Forelimb muscle (tissue), 1 donor: ENCODE data around the gene TRPM3. TPM values are rescaled to one million over a fixed set of nuclear protein-coding genes. Genes with fewer than 3 reads are reported as not detected.

Source experiments
- DNase-seq: peaks from one replicate; pipeline ENCODE4 v3.0.0-alpha.2; 2013; ENCODE audit warnings: low read depth
- polyA plus RNA-seq: library from polyadenylated mRNA; unstranded; fragments of 120-200 nt; gene quantifications from one replicate; pipeline ENCODE4 v1.2.1, GENCODE V29; 2013; ENCODE audit not compliant: insufficient read length

The TRPM3 gene
- polyA plus RNA-seq, 1 donor: 0.19 TPM

DNA sequence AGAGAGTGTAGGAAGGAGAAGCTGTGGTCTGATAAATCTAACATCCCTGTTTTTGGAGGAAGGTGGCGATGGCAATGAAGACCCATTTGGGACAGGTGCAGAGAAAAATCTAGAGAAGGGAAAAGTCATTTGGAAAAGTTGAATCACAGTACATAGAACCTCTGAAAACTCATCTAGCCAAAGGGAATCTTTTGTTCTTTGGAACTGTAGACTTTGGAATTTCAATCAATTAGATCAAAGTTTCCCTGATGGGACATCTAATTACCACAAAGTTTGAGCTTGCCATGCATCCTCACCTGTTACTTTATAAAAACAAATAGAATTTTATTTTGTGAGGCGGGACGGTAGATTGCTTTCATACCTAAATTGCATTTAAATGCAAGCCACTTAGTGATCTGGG, 294.9 kb downstream of the TRPM3 start:
- DNase-seq: no peak

DNA sequence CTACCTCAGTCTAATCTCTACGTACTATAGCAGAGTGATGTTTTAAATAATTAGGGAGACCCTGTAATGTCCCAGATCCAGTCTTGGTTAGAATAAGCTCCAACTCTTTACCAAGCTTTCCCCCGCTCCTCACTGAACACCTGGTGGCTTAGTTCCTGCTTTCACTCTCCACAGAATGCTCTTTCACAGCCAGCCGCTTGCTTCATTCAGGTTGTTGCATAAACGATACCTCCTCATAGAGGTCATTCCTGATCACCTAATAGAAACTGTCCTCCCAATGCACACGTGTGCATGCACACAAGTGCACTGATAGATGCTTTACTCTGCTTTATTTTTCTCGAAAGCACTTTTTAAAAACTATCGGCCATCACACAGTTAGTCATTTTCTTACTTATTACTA, 298.1 kb downstream of the TRPM3 start:
- no peak for DNase-seq

DNA sequence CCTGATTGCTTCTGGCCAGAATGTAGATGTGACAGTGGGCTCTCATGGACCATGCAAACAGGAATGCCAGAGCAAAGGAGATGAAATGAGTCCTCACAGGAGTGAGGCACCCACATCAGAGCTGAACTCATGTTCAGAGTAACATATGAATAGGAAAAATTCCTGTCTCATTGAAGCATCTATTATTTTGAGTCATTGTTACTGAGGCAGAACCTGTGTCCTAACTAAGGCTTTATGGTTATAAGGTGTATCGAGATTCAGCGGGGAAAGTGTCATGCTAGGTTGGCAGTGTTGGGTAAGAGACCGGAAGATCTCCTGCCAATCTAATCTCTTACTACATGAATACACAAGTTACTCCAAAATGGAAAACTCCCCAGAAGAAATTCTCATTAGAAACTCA, 304.1 kb downstream of the TRPM3 start:
- DNase-seq: no peak

DNA sequence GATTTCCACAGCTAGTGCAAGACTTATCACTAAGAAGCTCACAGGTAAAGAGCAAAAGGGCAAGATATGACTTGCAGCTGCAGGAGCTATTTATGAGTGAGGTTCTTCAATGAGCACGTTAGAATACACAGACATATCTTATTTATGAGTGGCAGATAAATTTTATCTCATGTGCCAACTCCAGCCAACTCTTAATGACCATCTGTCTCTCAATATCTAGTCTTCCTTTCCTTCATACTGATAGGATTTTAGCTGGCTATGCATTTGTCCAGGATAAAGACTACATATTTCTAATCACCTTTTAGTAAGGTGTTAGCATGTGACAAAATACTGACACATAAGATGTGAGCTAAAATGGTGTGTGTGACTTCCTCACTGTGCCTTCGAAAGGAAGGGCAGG, 304.5 kb downstream of the TRPM3 start:
- no peak for DNase-seq

DNA sequence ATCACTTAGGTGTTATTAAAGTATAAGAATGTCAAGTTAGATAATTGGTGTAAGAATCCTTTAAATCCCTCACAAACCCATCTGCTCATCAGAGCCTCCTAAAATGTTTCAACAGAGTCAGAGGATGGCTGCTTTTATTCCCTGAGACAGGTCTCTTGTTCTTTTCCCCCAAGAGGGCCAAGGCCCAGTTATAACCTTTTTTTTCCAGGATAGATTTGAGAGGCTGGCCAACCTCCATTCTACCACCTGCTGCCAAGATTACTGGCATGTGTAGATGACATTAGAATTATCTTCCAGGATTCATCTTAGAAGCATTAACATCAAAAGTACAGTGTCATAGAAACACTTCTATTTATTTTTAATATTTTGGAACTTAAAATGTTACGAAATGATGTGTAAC, 305.1 kb downstream of the TRPM3 start:
- no peak for DNase-seq

DNA sequence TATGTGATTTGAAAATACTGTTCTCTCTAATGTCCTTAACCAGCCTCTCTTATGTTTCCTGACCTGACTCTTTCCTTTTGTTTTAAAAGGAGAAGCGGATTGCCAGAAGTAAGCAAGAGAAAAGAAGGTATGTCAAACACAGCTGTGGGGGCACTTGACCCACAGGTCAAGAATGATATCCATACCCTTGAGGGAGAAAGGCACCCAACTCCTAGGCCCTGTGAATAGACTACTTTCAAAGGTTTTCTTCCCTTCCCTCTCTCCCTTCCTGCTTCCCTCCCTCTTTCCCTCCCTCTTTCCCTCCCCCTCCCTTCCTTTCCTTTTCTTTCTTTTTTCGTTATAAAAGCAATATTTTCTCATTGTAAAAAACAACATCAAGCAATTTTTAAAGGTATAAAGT, 306.8 kb downstream of the TRPM3 start:
- no peak for DNase-seq

DNA sequence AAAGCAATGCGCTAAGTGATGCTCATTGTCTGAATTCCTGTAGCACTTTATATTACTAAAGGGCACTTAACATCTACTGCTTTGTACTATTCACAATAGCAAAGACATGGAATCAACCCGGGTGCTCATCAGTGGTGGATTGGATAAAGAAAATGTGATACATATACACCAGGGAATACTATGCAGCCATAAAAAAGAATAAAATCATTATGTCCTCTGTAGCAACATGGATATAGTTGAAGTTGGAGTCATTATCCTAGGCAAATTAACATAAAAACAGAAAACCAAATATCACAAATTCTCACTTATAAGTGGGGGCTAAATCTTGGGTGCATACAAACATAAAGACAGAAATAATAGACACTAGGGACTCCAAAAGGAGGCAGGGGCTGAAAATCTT, 308.3 kb downstream of the TRPM3 start:
- no peak for DNase-seq

DNA sequence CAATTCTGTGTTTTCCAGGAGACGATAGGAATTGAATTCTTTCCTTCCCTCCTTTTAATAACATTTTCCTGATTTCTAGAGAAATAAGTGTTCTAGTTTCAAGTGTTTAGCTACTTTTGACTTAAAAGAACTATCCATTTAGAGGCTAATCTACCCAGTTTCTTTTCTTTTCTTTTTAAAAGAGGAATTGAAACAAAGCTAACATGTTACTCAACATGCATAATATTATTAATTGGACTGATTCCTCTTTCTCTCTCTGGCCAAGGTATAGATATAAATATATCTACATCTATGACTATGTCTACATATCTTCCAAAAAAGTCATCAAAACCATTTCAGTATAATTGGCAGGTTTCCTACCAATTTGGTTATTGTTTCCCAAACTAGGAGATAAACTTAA, 309.8 kb downstream of the TRPM3 start:
- no peak for DNase-seq

DNA sequence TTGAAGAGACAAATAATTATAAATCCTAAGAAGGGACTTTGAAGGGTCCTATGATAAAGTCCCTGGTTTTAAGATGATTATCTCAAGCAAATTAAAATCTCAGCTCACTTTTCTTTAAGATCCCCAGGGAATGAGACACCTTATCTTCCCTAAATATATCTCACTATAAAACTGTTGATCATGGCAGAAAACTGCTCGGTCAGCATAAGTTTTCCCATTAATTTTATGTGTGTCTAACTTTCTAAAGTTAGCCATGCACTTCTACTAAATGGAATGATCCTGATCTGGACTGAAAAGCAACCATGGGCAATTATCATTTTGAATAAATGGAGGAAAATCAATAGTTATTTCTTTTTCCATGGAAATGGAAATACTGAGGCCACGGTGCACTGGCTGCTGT, 314.5 kb downstream of the TRPM3 start:
- DNase-seq: no peak

DNA sequence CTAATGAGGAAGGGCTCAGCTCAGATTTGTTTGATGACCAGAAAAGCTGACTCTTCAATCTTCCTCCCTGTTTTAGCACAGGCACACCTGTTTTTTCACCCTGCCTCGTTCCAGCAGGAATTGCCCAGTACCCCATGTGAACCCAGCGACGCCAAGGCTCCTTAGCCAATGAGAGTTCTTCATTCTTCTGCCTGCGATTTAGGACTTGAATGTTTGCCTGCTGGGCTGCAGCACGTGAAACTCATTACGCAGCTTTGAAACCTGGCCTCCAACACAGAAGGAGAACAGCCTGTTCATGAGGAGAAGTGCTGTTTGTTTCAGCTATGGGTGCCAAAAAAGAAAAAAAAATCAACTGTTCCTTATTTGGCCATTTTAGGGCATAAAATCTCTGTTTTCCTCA, 315.5 kb downstream of the TRPM3 start:
- peak; percentile 9 for DNase-seq

DNA sequence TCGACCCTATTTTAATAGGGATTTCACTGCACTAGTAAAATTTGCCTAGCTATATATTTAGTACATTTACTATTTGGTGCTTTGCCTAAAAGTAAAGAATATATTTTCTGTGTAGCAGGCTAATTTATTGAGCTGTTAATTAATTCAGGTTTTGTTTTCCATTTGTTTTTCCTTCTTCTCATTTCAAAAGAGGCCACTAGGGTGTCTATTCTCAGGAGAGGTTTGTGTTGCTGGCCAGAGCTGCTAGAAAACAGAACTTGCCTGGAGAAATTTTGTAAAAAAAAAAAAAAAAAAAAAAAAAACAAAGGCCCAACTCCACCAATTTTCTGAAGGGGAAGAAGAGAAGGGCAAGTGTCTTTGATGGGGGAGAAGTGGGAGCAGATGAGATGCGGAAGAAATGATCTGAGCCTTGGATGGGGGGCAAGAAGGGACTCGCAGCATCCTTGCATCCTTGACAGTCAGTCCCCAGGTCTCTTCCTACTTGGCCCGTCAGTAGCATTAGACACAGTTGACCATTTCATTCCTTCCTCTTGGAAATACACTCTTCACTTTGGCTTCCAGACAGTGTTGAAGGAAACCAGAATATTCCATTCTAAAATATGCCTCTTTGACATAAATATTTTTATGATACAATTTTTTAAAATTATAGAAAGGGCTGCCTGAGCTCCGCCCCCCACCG, 318.5 kb downstream of the TRPM3 start:
- DNase-seq: no peak

DNA sequence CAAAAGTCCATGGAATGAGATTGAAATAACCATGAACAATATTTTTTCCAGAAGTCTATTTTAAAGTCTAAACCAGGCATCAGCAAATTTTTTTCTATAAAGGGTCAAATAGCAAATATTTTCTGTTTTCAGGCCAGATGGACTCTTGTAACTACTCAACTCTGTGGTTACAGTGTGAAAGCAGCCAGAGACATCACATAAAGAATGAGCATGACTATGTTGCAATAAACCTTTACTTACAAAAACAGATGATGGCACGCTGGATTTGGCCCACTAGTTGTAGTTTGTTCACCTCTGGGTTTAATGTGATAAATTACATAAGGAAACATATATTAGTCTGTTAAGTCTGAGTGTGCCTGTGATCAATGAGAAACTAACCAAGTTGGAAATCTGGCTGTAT, 319.2 kb downstream of the TRPM3 start:
- DNase-seq: no peak

DNA sequence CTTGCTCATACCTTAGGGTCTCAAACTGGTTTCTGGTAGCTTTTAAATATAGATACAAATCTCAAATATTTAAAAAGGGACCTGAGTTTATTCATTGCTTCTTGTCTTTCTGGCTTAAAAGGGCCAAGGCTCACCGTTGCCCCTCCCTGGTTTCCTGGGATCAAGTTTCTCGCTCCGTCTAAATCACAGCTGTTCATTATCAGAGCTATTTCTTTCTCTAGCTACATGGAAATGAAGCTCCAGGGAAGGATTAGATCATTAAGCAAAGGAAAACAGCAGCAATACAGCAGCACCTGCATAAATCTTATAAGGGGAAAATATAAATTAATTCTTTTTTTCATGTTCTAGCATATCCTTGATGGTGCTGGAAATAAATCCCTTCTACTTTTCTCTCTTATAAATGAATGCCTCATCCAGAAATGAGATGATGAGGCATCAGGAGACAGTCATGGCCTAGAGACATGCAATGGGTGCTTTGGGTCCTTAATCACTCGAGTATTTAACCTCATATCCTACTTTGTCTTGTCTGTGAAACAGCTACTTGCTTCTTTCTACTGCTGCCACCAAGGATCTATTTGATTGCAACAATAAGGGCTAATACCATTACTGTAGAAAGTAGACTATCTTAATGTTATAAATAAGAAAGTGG, 320.1 kb downstream of the TRPM3 start:
- DNase-seq: no peak

DNA sequence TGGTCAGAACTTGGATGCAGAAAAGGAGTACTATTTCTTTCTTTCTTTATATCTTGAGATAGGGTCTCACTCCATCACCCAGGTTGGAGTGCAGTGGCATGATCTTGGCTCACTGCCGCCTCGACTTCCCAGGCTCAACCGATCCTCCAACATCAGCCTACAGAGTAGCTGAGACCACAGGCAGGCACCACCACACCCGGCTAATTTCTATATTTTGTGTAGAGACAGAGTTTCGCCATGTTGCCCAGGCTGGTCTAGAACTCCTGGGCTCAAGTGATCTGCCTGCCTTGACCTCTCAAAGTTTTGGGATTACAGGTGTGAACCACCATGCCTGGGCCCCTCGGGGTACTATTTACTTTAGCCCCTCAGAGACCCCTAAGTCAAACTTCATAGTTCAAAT, 323.4 kb downstream of the TRPM3 start:
- no peak for DNase-seq

DNA sequence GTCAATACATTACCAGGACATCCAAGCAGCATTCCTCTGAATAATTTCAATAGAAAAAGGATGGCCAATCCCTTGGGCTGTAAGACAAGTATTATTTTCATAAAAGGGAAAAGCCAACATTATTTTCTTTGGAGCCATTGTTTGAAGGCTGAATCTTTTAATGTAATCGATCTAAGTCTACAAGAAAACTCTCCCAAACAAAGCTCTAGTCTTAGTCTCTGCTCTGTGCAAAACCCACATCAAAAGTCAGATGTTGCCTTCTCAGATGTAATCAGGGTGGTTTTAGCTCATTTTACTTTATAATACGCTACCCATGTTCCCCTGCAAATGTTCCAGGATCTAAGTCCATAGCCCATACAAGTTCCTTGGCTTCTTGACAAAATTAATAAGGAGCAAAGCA, 325.6 kb downstream of the TRPM3 start:
- no peak for DNase-seq

DNA sequence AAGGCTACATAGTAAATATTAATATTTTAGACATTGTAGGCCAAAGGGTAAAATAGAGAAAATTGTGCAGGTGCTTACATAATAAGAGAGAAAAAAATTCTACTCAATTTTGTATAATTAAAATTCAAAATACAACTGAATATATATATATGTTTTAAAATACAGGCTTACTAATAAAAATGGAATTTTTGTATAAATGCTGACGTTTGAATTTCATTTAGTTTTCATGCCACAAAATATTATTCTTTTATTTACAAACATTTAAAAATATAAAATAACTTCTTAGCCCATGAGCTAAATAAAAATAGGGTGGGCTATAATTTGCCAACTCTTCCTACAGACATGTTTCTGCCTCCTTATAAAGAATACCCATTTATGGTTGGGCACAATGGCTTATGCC, 328.6 kb downstream of the TRPM3 start:
- DNase-seq: no peak

DNA sequence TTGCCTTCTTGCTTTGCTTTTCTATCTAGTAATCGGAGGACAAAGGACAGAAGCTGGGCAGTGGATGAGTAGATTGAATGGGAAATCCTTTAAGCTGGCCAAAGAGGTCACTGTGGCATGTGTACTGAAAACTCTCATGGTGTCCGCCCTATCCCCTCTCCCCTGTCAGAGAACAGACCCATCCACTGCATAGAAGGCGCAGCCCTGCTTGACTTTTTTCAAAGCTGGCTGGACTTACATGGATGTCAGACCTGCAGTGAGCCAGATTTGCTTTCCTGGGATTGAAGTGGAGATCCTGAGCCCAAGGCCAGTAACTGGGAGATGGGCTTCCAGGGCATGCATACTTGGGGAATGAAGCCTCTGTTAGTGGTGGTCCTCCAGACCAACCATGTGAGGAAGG, 329.5 kb downstream of the TRPM3 start:
- DNase-seq: no peak

DNA sequence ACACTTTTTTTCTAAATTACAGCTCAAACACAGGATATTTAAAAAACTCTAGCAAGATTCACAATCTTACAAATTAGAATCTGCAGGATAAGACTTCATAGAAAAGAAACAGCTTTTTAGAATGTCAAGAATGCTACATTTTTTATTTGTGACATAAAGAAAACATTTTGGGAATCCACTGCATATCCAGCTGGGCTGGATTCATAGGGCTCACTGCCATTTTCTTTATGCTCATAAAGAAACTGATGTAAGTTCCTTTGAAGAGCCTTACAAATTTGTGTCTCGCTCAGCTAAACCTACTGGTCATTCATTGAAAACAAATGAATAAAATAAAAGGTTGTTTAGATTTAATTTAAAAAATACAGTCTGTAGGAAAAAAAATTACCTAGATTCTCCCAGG, 332.3 kb downstream of the TRPM3 start:
- DNase-seq: peak; percentile 31

DNA sequence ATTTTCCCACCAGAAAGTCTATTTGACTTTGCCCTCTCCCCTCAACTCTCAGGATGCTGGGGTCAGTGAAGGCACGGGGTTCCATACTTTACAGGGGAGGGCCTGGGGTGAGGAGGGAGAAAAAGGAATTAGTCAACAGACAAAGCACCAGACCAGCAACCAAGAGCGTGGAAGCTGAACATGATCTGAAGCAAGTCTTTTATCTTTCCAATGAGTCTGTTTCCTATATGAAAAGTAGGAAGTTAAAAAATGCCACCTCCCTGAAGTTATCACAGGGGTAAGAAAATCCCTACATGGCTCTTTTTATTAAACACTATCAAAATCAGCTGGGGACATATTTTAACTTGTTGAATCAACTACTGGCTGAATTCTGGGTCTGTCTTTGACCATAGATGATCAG, 337.0 kb downstream of the TRPM3 start:
- no peak for DNase-seq

DNA sequence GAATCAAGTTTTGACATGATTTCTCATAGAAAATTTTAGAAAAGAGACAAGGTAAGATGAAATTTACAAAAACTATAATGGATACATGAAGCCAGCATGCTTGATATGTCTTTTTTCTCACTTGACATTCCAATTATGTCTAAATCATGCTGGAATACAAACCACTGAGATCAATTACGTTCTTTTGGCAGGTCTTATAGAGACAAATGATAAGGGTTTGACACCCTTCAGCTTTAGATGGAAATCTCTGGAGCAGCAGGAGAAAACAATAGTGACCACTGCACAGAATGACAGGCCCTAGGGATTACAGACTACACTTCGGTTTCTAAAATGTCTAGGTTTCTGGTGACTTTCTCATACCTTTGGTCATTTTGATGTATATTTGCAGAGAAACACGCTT, 342.9 kb downstream of the TRPM3 start:
- DNase-seq: no peak

DNA sequence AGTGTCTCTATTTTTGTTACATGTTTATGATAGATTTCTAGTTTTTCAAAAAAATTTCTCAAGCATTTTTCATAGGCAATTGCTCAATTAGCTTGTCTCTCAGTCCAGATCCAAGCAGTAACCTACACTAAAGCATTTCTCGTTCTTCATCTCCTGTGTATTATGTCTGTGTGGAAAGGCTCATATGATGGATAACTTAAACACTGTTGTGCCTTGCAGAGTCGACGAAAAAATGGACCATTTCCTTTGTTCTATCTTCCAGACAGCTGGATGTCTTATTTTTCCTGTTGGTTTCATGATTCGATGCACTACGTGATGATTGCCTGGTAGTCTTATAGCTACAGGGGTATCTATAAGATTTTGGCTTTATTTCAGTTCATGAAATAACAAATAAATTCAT, 347.8 kb downstream of the TRPM3 start:
- no peak for DNase-seq

DNA sequence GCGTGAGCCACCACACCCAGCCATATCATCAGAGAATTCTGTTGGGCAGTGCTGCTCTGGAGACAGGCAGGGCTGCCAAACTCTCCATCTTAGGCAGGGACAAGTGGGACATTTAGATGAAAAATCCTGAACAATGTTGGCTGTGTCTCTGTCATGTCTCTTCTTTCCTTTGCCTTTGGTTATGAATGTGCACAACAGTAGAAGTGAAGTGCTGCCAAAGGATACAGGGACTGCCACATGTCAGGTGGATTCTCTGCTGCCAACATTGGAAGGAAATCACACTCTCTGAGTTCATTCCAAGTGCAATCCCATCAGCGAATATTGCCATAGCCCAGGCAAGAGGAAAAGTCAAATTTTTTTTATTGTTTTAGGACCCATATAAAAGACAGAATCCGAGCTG, 348.8 kb downstream of the TRPM3 start:
- no peak for DNase-seq

DNA sequence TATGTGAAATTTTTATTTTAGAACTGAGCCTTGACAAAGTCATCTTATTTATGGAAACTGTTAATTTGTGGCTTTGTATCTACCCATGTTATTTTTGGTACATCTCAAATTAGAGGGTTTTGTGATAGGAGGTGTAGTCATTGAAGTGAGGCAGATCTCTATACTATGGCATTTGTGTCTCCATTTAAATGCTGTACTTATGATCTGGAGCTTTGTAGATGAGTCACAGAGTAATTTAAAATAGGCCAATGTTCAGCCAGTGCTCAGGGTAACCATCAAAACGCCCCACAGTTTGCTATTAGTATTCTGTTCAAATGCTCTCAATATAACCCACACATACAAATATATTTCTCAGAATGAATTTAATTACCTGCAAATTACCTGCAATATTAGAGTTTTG, 355.5 kb downstream of the TRPM3 start:
- DNase-seq: no peak

DNA sequence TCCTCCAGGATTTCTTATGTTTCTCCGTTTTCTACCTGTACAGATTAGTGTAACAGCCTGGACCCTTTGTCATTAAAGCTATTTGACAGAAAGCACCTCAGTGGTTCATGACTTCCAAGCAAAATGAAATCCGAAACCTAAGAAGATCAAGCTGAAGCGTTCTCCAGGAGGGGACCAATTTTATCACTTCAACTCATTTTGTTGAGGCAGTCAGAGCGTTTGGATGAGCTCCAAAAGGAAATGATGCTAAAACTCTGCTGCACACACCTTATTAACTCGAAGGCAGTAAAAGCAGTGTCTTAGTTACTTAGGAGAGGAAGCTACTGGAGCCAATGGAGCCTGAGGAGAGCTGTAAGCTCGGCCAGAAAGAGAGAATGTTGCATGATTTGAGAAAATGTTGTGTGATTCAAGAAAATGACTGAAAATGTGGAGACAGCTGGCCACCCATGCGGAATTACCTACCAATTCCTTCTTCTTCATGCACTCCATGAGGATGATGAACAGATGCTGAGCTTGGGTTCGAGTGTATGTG, 360.2 kb downstream of the TRPM3 start:
- DNase-seq: no peak
